Coronary artery (tissue), 2 donors: ENCODE measurements around the gene ZNF419.

Experiments
- DNase-seq: peaks from one replicate; pipeline ENCODE4 v3.0.0-alpha.2; 2017; ENCODE audit warnings: low spot score
- H3K27ac ChIP-seq, 2 donors: fragments of 200-600 bp; sonication (generic); one replicate each; pipeline ENCODE4 v1.5.1; 2016 to 2019
- H3K4me3 ChIP-seq: fragments of 200-600 bp; sonication (generic); 2 replicates; pipeline ENCODE4 v1.5.1; 2016; ENCODE audit warnings: mild to moderate bottlenecking, moderate library complexity
- TF ChIP-seq, protein P1 (sequence below): fragments of 200-600 bp; sonication (generic); IDR thresholded peaks from one replicate; pipeline ENCODE4 v1.5.1; 2019; ENCODE audit warnings: antibody characterized with exemption

ZNF419 gene

DNA sequence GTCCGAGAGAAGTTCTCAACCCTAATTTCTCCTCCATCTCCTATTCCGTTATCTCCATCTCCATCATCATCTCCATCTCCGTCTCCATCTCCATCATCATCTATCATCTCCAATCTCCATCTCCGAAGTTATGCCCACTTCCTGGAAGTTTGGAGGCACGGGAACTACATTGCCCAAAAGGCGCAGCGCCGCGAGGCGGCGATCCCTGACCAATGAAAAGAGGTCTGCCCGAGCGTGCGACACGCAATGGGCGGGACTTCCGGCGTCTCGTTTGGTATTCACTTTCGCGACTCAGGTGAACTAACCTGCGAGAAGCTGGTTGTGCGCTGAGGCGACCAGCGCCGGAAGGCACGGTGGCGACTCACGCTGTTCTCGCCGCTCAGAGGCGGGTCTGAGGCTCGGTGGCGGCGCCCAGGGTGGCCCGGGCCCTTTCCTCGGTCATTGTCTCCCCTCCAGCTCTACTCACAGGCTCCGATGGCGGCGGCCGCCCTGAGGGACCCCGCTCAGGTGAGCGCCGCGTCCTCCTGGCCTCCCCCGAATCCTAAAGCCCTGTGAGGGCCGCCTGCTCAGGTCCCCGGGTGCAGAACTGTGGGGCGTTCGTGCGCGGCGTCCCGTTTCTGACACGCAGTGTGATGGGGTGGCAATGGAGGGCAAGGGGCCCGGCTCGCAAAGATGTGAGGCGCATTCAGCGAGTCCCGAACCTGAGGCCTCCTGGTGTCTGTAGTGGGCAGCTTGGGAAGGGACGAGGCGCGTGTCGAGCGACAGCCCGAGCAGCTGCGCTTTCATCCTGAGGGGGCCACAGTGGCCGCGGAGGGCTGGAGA lies at the start of gene ZNF419:
Gene ZNF419, plus strand, starts transcription at position 274 of the 822 bp plus-strand sequence. Its CDS starts 201 bp downstream, at position 475.
- H3K27ac ChIP-seq = peak within 1 kb of the TSS; percentile 22 to 78
- peak within 1 kb of the TSS; percentile 85 for H3K4me3 ChIP-seq
- DNase-seq = peak; percentile 89

DNA sequence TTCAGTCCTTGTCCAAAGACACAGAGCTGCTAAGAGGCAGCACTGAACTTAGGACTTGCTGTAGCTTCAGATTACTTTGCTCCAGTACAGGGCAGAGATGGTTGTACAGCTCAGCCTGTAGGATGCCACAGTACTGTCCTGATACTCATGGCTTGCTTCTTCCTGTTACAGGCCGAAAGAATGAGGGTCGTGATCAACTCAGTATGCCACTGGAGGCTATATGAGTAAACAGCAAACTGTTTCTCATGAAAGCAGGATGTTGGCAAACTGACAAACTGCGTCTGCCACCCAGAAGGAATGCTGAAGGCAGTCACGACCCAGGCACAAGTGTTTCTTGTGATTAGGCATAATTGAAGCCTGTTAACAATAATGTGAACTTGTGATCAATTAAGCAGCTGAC lies 49.6 kb upstream of the ZNF419 start:
- Histone ChIP-seq H3K4me3 (no peak overlapping the region), H3K27ac (no peak overlapping the region)
- no peak for DNase-seq
- TF ChIP-seq, protein P1, sequence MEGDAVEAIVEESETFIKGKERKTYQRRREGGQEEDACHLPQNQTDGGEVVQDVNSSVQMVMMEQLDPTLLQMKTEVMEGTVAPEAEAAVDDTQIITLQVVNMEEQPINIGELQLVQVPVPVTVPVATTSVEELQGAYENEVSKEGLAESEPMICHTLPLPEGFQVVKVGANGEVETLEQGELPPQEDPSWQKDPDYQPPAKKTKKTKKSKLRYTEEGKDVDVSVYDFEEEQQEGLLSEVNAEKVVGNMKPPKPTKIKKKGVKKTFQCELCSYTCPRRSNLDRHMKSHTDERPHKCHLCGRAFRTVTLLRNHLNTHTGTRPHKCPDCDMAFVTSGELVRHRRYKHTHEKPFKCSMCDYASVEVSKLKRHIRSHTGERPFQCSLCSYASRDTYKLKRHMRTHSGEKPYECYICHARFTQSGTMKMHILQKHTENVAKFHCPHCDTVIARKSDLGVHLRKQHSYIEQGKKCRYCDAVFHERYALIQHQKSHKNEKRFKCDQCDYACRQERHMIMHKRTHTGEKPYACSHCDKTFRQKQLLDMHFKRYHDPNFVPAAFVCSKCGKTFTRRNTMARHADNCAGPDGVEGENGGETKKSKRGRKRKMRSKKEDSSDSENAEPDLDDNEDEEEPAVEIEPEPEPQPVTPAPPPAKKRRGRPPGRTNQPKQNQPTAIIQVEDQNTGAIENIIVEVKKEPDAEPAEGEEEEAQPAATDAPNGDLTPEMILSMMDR = no peak

GRCh38 chr19:57438925-57439324 lies 48.6 kb upstream of the ZNF419 start:
- Histone ChIP-seq H3K4me3 (no peak overlapping the region), H3K27ac (no peak overlapping the region)
- TF ChIP-seq, protein P1 = no peak
- DNase-seq = no peak

DNA sequence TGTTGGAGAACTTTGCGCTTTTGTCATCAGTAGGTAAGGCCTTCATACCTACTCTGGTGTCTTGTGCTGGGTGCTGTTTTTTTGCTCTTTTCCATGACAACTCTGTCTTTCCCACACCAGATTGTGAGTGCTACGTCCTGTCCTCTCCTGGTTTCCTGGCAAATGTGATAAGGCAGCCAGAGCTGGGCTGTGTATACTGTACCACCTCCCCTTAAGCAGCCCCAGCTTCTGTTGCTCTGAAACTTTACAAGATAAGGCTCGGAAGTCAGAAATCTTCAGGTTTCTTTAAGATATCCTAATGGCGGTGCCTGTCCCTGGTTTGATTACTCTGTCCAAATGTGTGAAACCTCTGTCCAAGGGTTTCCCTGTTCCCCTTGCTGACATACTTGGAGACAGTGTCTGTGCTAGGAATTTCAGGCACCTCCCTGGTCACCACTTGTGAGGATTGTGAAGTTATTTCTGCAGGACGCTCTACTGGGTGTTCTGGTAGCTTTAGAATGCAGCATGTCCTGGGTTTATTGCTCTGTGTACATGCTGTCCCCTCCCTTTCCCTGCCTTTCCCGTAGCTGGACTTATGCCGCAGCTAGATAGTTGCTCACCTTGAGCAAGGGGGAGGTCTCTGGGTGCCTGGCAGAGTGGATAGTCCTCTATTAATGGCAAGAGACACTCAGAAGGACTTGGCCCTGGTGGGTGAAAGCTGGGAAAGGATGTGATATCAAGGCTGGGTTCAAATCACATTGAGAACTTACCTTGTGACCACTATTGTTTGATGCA lies 45.4 kb upstream of the ZNF419 start:
- no peak overlapping the region for H3K27ac ChIP-seq
- TF ChIP-seq, protein P1 = no peak
- DNase-seq = no peak
- H3K4me3 ChIP-seq = no peak overlapping the region

- TF ChIP-seq, protein P1 = no peak
These were observed 44.3 kb upstream of the ZNF419 start for GRCh38 chr19:57443121-57443696.

GRCh38 chr19:57452307-57452706 lies 35.2 kb upstream of the ZNF419 start:
- TF ChIP-seq, protein P1 = no peak
- Histone ChIP-seq H3K27ac (no peak overlapping the region), H3K4me3 (no peak overlapping the region)
- no peak for DNase-seq

More at GRCh38 chr19:57443121-57443696, 44.3 kb upstream of the ZNF419 start:
- Histone ChIP-seq H3K4me3 (no peak overlapping the region), H3K27ac (no peak overlapping the region)
- DNase-seq = no peak

DNA sequence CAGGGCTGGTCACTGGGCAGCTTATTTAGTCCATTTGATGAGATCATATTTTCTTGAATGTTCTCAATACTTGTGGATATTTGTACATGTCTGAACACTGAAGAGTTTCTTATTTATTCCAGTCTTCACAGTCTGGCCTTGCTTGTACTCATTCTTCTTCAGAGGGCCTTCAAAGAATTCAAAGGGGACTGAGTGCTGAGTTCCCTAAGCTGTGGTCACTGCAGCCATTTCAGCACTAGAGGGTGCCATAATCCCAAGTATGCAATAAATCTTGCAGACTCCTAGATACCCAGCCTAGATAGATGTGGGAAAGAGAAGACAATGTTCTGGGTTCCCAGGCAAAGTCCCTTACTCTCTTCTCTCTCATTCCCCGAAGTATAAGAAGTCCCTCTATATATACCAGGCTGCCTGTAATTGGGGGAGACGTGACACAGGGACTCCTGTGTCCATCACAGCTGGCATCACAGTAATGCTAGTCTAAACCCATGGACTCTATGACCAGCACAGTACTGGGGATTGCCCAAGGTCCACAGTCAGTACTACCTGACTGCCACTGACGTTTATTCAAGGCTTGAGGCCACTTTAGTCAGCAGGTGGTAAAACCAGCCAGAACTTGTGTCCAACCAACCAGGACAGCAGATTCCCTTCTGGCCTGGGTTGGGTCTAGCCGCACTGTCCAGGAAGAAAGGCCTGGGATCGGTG lies 21.7 kb upstream of the ZNF419 start:
- DNase-seq = no peak
- no peak overlapping the region for H3K27ac ChIP-seq
- TF ChIP-seq, protein P1 = no peak

More for the DNA sequence above, 21.7 kb upstream of the ZNF419 start:
- no peak overlapping the region for H3K4me3 ChIP-seq
